Panc1 (cell line): ENCODE data around the gene CDKN3. TPM values are rescaled to one million over a fixed set of nuclear protein-coding genes. Genes with fewer than 3 reads are reported as not detected.

Experiments used
- ATAC-seq: fragments of 200-7000 bp; cut with Tn5 transposase; 2 replicates; pipeline ENCODE4 v1.9.1; 2020; ENCODE audit warnings: mild to moderate bottlenecking, moderate library complexity
- BruUV-seq: library from RNA; stranded (reverse); fragments of 400-500 nt; replicated peaks from 2 replicates; lab custom pipeline; 2021; lab: Mats Ljungman, UMichigan
- CTCF ChIA-PET: fragments of 300-600 bp; sonication (Branson Sonifier 250); formaldehyde crosslinking; loops from one replicate; lab custom pipeline; 2022; ENCODE audit warnings: antibody characterized with exemption; lab: Charles Lee
- POLR2A ChIA-PET: fragments of 300-600 bp; sonication (Branson Sonifier 250); formaldehyde crosslinking; loops from one replicate; lab custom pipeline; 2022; ENCODE audit warnings: antibody characterized with exemption; lab: Charles Lee
- DNase-seq: peaks from one replicate; pipeline ENCODE4 v3.0.0-alpha.2; 2010; ENCODE audit warnings: low read depth, low spot score
- H3K27ac ChIP-seq: 2 replicates; pipeline ENCODE4 v1.5.1; 2011; ENCODE audit warnings: mild to moderate bottlenecking, low read length, inconsistent platforms
- H3K27me3 ChIP-seq: fragments of 200-500 bp; sonication (Bioruptor generic); 2 replicates; pipeline ENCODE4 v1.6.0; 2014; ENCODE audit warnings: low read length, inconsistent platforms; ENCODE audit not compliant: control insufficient read depth, insufficient read depth
- H3K36me3 ChIP-seq: fragments of 200-500 bp; sonication (Bioruptor generic); 2 replicates; pipeline ENCODE4 v1.5.1; 2014; ENCODE audit warnings: inconsistent platforms, mild to moderate bottlenecking, low read length, moderate library complexity; ENCODE audit not compliant: control insufficient read depth, insufficient read depth
- H3K4me1 ChIP-seq: 2 replicates; pipeline ENCODE4 v1.5.1; 2011; ENCODE audit warnings: inconsistent platforms, mild to moderate bottlenecking, low read length, moderate library complexity; ENCODE audit not compliant: control insufficient read depth, insufficient read depth
- H3K4me3 ChIP-seq, 2 experiments: 2 replicates each; pipeline ENCODE4 v1.5.1; 2011 to 2012; ENCODE audit warnings: low read depth in 2 of 2, low read length in 2 of 2, mild to moderate bottlenecking in 2 of 2, inconsistent platforms in 1 of 2, moderate library complexity in 1 of 2
- H3K9me3 ChIP-seq: fragments of 200-500 bp; sonication (Bioruptor generic); 2 replicates; pipeline ENCODE4 v1.5.1; 2014; ENCODE audit warnings: low read depth, mild to moderate bottlenecking, inconsistent platforms, low read length, moderate library complexity; ENCODE audit not compliant: control insufficient read depth, insufficient read depth
- POLR2AphosphoS5 ChIP-seq: IDR thresholded peaks from 2 replicates; pipeline ENCODE4 v1.6.1; 2012; ENCODE audit warnings: mild to moderate bottlenecking, low read depth, low read length, moderate library complexity
- SIN3A ChIP-seq: IDR thresholded peaks from 2 replicates; pipeline ENCODE4 v1.6.1; 2012; ENCODE audit warnings: low read depth, mild to moderate bottlenecking, low read length, moderate library complexity, borderline replicate concordance; ENCODE audit not compliant: insufficient read depth
- TCF7L2 ChIP-seq: IDR thresholded peaks from 2 replicates; pipeline ENCODE4 v1.6.1; 2011; ENCODE audit warnings: mild to moderate bottlenecking, low read depth, low read length, inconsistent platforms
- in situ Hi-C: cut with HindIII; loops from 2 replicates; pipeline ENCODE4 v1.10.0; 2016; ENCODE audit warnings: low sequenced_read_pairs, low pct_unique_long_range_greater_than_20kb
- intact Hi-C: fragments of 100-400 bp; cut with micrococcal nuclease; formaldehyde crosslinking; loops from one replicate; pipeline ENCODE4 v1.10.0; 2022; ENCODE audit not compliant: unreplicated experiment
- total RNA-seq: library from RNA; stranded (reverse); gene quantifications from one replicate; pipeline ENCODE4 v1.2.1, GENCODE V29; 2021; ENCODE audit not compliant: unreplicated experiment
- TF ChIP-seq, protein P1 (sequence below): fragments of 450-650 bp; IDR thresholded peaks from 2 replicates; pipeline ENCODE4 v1.5.1; 2017; ENCODE audit warnings: mild to moderate bottlenecking
- TF ChIP-seq, protein P2 (sequence below), 2 experiments: IDR thresholded peaks; 2 replicates each; pipeline ENCODE4 v1.6.1; 2011 to 2012; ENCODE audit warnings: low read depth in 2 of 2, control low read depth in 1 of 2, low read length in 1 of 2, mild to moderate bottlenecking in 1 of 2, moderate library complexity in 1 of 2; ENCODE audit not compliant: insufficient read depth in 1 of 2

The CDKN3 gene
- total RNA-seq, 1 experiment from 2014 or later = 36.1 TPM

- H3K4me3 ChIP-seq = no peak overlapping the region
- H3K27me3 ChIP-seq = no peaks in the 10 kb centered on the region; the same call in 1 of the 2 replicates
- no peaks in the 10 kb centered on the region for H3K36me3 ChIP-seq
- ChIA-PET POLR2A (no interaction called here), CTCF (no interaction called here)
- H3K27ac ChIP-seq = no peak overlapping the region
- TF ChIP-seq SIN3A (no peak), TCF7L2 (no peak), POLR2AphosphoS5 (no peak)
- TF ChIP-seq, protein P1, sequence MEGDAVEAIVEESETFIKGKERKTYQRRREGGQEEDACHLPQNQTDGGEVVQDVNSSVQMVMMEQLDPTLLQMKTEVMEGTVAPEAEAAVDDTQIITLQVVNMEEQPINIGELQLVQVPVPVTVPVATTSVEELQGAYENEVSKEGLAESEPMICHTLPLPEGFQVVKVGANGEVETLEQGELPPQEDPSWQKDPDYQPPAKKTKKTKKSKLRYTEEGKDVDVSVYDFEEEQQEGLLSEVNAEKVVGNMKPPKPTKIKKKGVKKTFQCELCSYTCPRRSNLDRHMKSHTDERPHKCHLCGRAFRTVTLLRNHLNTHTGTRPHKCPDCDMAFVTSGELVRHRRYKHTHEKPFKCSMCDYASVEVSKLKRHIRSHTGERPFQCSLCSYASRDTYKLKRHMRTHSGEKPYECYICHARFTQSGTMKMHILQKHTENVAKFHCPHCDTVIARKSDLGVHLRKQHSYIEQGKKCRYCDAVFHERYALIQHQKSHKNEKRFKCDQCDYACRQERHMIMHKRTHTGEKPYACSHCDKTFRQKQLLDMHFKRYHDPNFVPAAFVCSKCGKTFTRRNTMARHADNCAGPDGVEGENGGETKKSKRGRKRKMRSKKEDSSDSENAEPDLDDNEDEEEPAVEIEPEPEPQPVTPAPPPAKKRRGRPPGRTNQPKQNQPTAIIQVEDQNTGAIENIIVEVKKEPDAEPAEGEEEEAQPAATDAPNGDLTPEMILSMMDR = no peak
- TF ChIP-seq, protein P2, sequence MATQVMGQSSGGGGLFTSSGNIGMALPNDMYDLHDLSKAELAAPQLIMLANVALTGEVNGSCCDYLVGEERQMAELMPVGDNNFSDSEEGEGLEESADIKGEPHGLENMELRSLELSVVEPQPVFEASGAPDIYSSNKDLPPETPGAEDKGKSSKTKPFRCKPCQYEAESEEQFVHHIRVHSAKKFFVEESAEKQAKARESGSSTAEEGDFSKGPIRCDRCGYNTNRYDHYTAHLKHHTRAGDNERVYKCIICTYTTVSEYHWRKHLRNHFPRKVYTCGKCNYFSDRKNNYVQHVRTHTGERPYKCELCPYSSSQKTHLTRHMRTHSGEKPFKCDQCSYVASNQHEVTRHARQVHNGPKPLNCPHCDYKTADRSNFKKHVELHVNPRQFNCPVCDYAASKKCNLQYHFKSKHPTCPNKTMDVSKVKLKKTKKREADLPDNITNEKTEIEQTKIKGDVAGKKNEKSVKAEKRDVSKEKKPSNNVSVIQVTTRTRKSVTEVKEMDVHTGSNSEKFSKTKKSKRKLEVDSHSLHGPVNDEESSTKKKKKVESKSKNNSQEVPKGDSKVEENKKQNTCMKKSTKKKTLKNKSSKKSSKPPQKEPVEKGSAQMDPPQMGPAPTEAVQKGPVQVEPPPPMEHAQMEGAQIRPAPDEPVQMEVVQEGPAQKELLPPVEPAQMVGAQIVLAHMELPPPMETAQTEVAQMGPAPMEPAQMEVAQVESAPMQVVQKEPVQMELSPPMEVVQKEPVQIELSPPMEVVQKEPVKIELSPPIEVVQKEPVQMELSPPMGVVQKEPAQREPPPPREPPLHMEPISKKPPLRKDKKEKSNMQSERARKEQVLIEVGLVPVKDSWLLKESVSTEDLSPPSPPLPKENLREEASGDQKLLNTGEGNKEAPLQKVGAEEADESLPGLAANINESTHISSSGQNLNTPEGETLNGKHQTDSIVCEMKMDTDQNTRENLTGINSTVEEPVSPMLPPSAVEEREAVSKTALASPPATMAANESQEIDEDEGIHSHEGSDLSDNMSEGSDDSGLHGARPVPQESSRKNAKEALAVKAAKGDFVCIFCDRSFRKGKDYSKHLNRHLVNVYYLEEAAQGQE (IDR thresholded peaks at IDR 0.05; ENCODE audit: insufficient read depth in 1 of 2, low read depth in 2 of 2, low read length in 1 of 2) = no peak
- DNase-seq = no peak
- H3K9me3 ChIP-seq = no peaks in the 10 kb centered on the region
- H3K4me1 ChIP-seq = no peaks in the 10 kb centered on the region
- intact Hi-C loops (no loop called here), in situ Hi-C loops (no loop called here)
- no TSS peak for BruUV-seq
- ATAC-seq = no peak
Observed at GRCh38 chr14:54381821-54382220, 15.0 kb upstream of the CDKN3 start.

DNA sequence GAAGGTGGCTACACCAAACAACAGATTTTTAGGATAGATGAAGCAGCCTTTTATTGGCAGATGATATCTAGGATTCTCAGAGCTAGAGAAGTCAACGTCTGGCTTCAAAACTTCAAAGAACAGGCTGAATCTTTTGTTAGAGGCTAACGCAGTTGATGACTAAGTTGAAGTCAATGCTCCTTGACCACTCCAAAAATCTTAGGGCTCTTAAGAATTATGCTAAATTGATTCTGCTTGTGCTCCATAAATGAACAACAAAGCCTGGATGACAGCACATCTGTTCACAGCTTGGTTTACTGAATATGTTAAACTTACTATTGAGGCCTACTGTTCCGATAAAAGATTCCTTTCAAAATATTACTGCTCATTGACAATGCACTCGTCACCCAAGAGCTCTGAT lies 13.0 kb upstream of the CDKN3 start:
- Histone ChIP-seq H3K27me3 (no peaks in the 10 kb centered on the region; the same call in none of the 2 replicates), H3K36me3 (no peaks in the 10 kb centered on the region), H3K27ac (no peak overlapping the region), H3K4me3 (no peak overlapping the region), H3K4me1 (no peaks in the 10 kb centered on the region), H3K9me3 (no peaks in the 10 kb centered on the region)
- in situ Hi-C loops = no loop called here
- intact Hi-C loops = no loop called here
- no peak for DNase-seq
- ChIA-PET POLR2A (no interaction called here), CTCF (no interaction called here)
- no peak for ATAC-seq
- no TSS peak for BruUV-seq
- TF ChIP-seq TCF7L2 = no peak
- TF ChIP-seq, protein P1 = no peak
- TF ChIP-seq, protein P2 (IDR thresholded peaks at IDR 0.05; ENCODE audit: insufficient read depth in 1 of 2, low read depth in 2 of 2, low read length in 1 of 2) = no peak
- no peak for TF ChIP-seq SIN3A
- no peak for TF ChIP-seq POLR2AphosphoS5
